H1 (cell line): ENCODE measurements around the gene PKP3. TPM values are rescaled to one million over a fixed set of nuclear protein-coding genes. Genes with fewer than 3 reads are reported as not detected.

ENCODE experiments used
- CTCF ChIA-PET: fragments of 300-600 bp; sonication (Branson Sonifier 250); formaldehyde crosslinking; loops from one replicate; lab custom pipeline; 2021; ENCODE audit not compliant: partially characterized antibody; lab: Charles Lee
- POLR2A ChIA-PET: fragments of 300-600 bp; sonication (Branson Sonifier 250); formaldehyde crosslinking; loops from one replicate; lab custom pipeline; 2021; ENCODE audit warnings: inconsistent platforms; ENCODE audit not compliant: partially characterized antibody; lab: Charles Lee
- DNase-seq, 2 experiments: peaks; one replicate each; pipeline versions ENCODE4 v3.0.0 to v3.0.0-alpha.2; 2010 to 2022; ENCODE audit warnings: low spot score in 2 of 2, low read depth in 1 of 2, mixed read lengths in 1 of 2
- FAIRE-seq: peaks from 2 replicates; lab custom pipeline; 2011; peaks lifted over from hg19 to GRCh38; lab: Jason Lieb, UNC
- H2AFZ ChIP-seq: 2 replicates; pipeline ENCODE4 v1.8.1; 2012; ENCODE audit warnings: low read length, inconsistent platforms
- H2AK5ac ChIP-seq: 2 replicates; pipeline ENCODE4 v1.6.1; 2013; ENCODE audit warnings: low read depth, low read length
- H2BK120ac ChIP-seq: replicated peaks from 2 replicates; pipeline ENCODE3; 2013; ENCODE audit warnings: low read depth, low read length, inconsistent platforms
- H2BK12ac ChIP-seq: 2 replicates; pipeline ENCODE4 v1.6.1; 2013; ENCODE audit warnings: low read depth, low read length
- H2BK15ac ChIP-seq: 2 replicates; pipeline ENCODE4 v1.6.1; 2013; ENCODE audit warnings: low read length
- H2BK20ac ChIP-seq: 2 replicates; pipeline ENCODE4 v1.6.1; 2013; ENCODE audit warnings: low read length
- H2BK5ac ChIP-seq: 2 replicates; pipeline ENCODE4 v1.6.1; 2013; ENCODE audit warnings: low read depth, low read length
- H3K14ac ChIP-seq: 2 replicates; pipeline ENCODE4 v1.6.1; 2013; ENCODE audit warnings: inconsistent platforms; ENCODE audit not compliant: insufficient read length
- H3K18ac ChIP-seq: 2 replicates; pipeline ENCODE4 v1.6.1; 2013; ENCODE audit warnings: low read length; ENCODE audit errors: extremely low read depth
- H3K23ac ChIP-seq: 2 replicates; pipeline ENCODE4 v1.6.1; 2013; ENCODE audit warnings: inconsistent platforms; ENCODE audit not compliant: insufficient read length
- H3K23me2 ChIP-seq: 2 replicates; pipeline ENCODE4 v1.6.1; 2013; ENCODE audit warnings: low read depth, low read length
- H3K27ac ChIP-seq: 2 replicates; pipeline ENCODE4 v1.6.1; 2011; ENCODE audit warnings: low read depth, low read length, inconsistent platforms
- H3K27me3 ChIP-seq, 4 experiments: replicated peaks in 1 of 4; 1 replicate in 1 of 4; 2 replicates in 3 of 4; pipeline versions ENCODE4 v1.6.1 to v1.8.1; 2011 to 2013; ENCODE audit warnings: low read length in 3 of 4, mild to moderate bottlenecking in 3 of 4, inconsistent platforms in 2 of 4, mixed read lengths in 2 of 4, moderate library complexity in 1 of 4; ENCODE audit not compliant: control insufficient read depth in 3 of 4, insufficient read depth in 3 of 4; ENCODE audit errors: extremely low read depth in 1 of 4
- H3K36me3 ChIP-seq, 4 experiments: 2 replicates each; pipeline versions ENCODE4 v1.6.1 to v1.8.1; 2011 to 2013; ENCODE audit warnings: mild to moderate bottlenecking in 4 of 4, low read length in 3 of 4, moderate library complexity in 2 of 4, control low read depth in 1 of 4, inconsistent platforms in 1 of 4; ENCODE audit not compliant: insufficient read depth in 4 of 4, control insufficient read depth in 2 of 4
- H3K4ac ChIP-seq: replicated peaks from 2 replicates; pipeline ENCODE3; 2013; ENCODE audit warnings: low read length, low read depth, mixed read lengths, inconsistent platforms; ENCODE audit not compliant: insufficient read length
- H3K4me1 ChIP-seq, 4 experiments: replicated peaks in 1 of 4; 1 replicate in 1 of 4; 2 replicates in 3 of 4; pipeline versions ENCODE4 v1.6.1 to v1.8.1; 2011 to 2013; ENCODE audit warnings: low read length in 3 of 4, inconsistent platforms in 2 of 4, mixed read lengths in 1 of 4; ENCODE audit not compliant: insufficient read depth in 4 of 4, control insufficient read depth in 3 of 4
- H3K4me2 ChIP-seq, 2 experiments: 2 replicates each; pipeline versions ENCODE4 v1.6.1 to v1.8.1; 2011 to 2013; ENCODE audit warnings: low read depth in 2 of 2, low read length in 2 of 2, control low read depth in 1 of 2, inconsistent platforms in 1 of 2, mild to moderate bottlenecking in 1 of 2; ENCODE audit not compliant: insufficient read depth in 1 of 2
- H3K4me3 ChIP-seq, 4 experiments: fragments of 200-600, 300-600 bp in 1 of 4; sonication (generic), shearing (Covaris generic), sonication (Bioruptor Twin) in 1 of 4; 2 replicates each; pipeline versions ENCODE4 v1.5.1 to v1.8.1; 2011 to 2016; ENCODE audit warnings: low read length in 4 of 4, low read depth in 3 of 4, control low read depth in 2 of 4, inconsistent platforms in 2 of 4, mild to moderate bottlenecking in 2 of 4, mixed read lengths in 1 of 4, moderate library complexity in 1 of 4; ENCODE audit not compliant: insufficient read depth in 2 of 4; ENCODE audit errors: extremely low read depth in 1 of 4
- H3K56ac ChIP-seq: replicated peaks from 2 replicates; pipeline ENCODE3; 2013; ENCODE audit warnings: low read depth, mild to moderate bottlenecking, mixed read lengths, low read length, inconsistent platforms; ENCODE audit not compliant: insufficient read length
- H3K79me1 ChIP-seq: 2 replicates; pipeline ENCODE4 v1.6.1; 2013; ENCODE audit warnings: low read depth, low read length, control low read depth
- H3K79me2 ChIP-seq, 2 experiments: 2 replicates each; pipeline versions ENCODE4 v1.6.1 to v1.8.1; 2012 to 2013; ENCODE audit warnings: low read length in 2 of 2, mild to moderate bottlenecking in 2 of 2, inconsistent platforms in 1 of 2; ENCODE audit not compliant: insufficient read depth in 2 of 2, control insufficient read depth in 1 of 2
- H3K9ac ChIP-seq, 4 experiments: replicated peaks in 1 of 4; 1 replicate in 1 of 4; 2 replicates in 3 of 4; pipeline versions ENCODE4 v1.6.1 to v1.8.1; 2011 to 2013; ENCODE audit warnings: low read depth in 3 of 4, low read length in 3 of 4, control low read depth in 2 of 4, mild to moderate bottlenecking in 2 of 4, moderate library complexity in 2 of 4, inconsistent platforms in 1 of 4; ENCODE audit errors: extremely low read depth in 1 of 4
- H3K9me3 ChIP-seq, 2 experiments: 2 replicates each; pipeline versions ENCODE4 v1.6.1 to v1.8.1; 2012 to 2013; ENCODE audit warnings: mild to moderate bottlenecking in 2 of 2, moderate library complexity in 2 of 2, control low read depth in 1 of 2, inconsistent platforms in 1 of 2, low read depth in 1 of 2, low read length in 1 of 2, mixed read lengths in 1 of 2; ENCODE audit not compliant: insufficient read depth in 2 of 2
- H4K20me1 ChIP-seq, 2 experiments: replicated peaks in 1 of 2; 2 replicates each; pipeline versions ENCODE3 to v1.8.1; 2011 to 2013; ENCODE audit warnings: inconsistent platforms in 2 of 2, low read length in 2 of 2, mild to moderate bottlenecking in 1 of 2; ENCODE audit not compliant: insufficient read depth in 2 of 2, control insufficient read depth in 1 of 2
- H4K5ac ChIP-seq: 2 replicates; pipeline ENCODE4 v1.6.1; 2013; ENCODE audit warnings: low read length, low read depth, mixed read lengths, inconsistent platforms; ENCODE audit not compliant: insufficient read length
- H4K8ac ChIP-seq: 2 replicates; pipeline ENCODE4 v1.8.0; 2013; ENCODE audit warnings: mild to moderate bottlenecking, moderate library complexity, low read length, inconsistent platforms; ENCODE audit not compliant: insufficient read depth; ENCODE audit errors: extremely low read depth
- H4K91ac ChIP-seq: replicated peaks from 2 replicates; pipeline ENCODE3; 2013; ENCODE audit warnings: low read length, mixed read lengths, inconsistent platforms; ENCODE audit not compliant: insufficient read length
- CEBPB ChIP-seq: IDR thresholded peaks from 2 replicates; pipeline ENCODE4 v1.6.1; 2012; ENCODE audit warnings: low read depth, low read length
- E2F6 ChIP-seq: IDR thresholded peaks from 2 replicates; pipeline ENCODE4 v1.6.1; 2012; ENCODE audit warnings: inconsistent platforms
- EGR1 ChIP-seq: IDR thresholded peaks from 2 replicates; pipeline ENCODE4 v1.6.1; 2011; ENCODE audit warnings: low read depth, low read length, borderline replicate concordance
- FOSL1 ChIP-seq: IDR thresholded peaks from 2 replicates; pipeline ENCODE4 v1.6.1; 2011; ENCODE audit warnings: mild to moderate bottlenecking, low read depth, low read length, moderate library complexity; ENCODE audit not compliant: insufficient read depth
- TAF7 ChIP-seq: optimal IDR thresholded peaks from 2 replicates; pipeline ENCODE3; 2011; ENCODE audit warnings: low read depth, mild to moderate bottlenecking, inconsistent platforms, low read length, moderate library complexity, borderline replicate concordance
- WGBS, 2 experiments: shearing (Covaris generic) in 1 of 2; methylation state at CpG; one replicate each; pipeline versions ENCODE4 v1.1.6 to v1.1.7; 2013 to 2015; ENCODE audit warnings: low lambda C conversion rate in 2 of 2, mixed read lengths in 2 of 2, inconsistent platforms in 1 of 2, low coverage in 1 of 2, missing lambda C conversion rate in 1 of 2; ENCODE audit not compliant: insufficient replicate concordance in 2 of 2, insufficient coverage in 1 of 2, insufficient read length in 1 of 2; ENCODE audit errors: extremely low coverage in 1 of 2, missing lambda C conversion rate in 1 of 2; 5-methylcytosine and 5-hydroxymethylcytosine counted together
- polyA plus RNA-seq, 7 experiments: library from polyadenylated mRNA; depleted of rRNA in 3 of 7; stranded (reverse) in 5 of 7; unstranded in 2 of 7; fragments of >200 nt in 5 of 7; fragments of 200-250 nt in 2 of 7; gene quantifications; 1 replicate in 5 of 7; 2 replicates in 1 of 7; 4 replicates in 1 of 7; pipeline versions ENCODE4 v1.2.1 to v1.2.3, GENCODE V29; 2011 to 2013; ENCODE audit warnings: missing spikeins in 2 of 7, mixed read lengths in 2 of 7
- total RNA-seq: library from RNA; stranded (reverse); fragmentation: NEBNext Ultra II Directional; extraction: Animal tissue kit (Norgen Biotek cat#: 25700); gene quantifications from 2 replicates; pipeline ENCODE4 v1.2.1, GENCODE V29; 2021
- TF ChIP-seq, protein P1 (sequence below), 3 experiments: IDR thresholded peaks; 1 replicate in 2 of 3; 2 replicates in 1 of 3; pipeline versions ENCODE4 v1.5.1 to v1.6.1; 2011; ENCODE audit warnings: low read length in 3 of 3, mild to moderate bottlenecking in 3 of 3, inconsistent platforms in 2 of 3, low read depth in 1 of 3, moderate library complexity in 1 of 3; ENCODE audit not compliant: insufficient read depth in 1 of 3; ENCODE audit errors: control extremely low read depth in 1 of 3

The PKP3 gene
- total and polyA plus RNA-seq, 2 of the 8 experiments (the other 6 are each of a cell fraction or from before 2014, with no cell fraction given), result 16.7 to 28.7 TPM

GRCh38 chr11:359181-359714 is 34.8 kb upstream of the PKP3 start:
- Histone ChIP-seq H2AFZ (no peak overlapping the region), H3K18ac (no peak overlapping the region), H3K14ac (no peak overlapping the region), H4K20me1 (peaks cover 0 to 16% of the 10 kb centered on the region in 2 experiments), H3K27me3 (peaks cover 0 to 2% (median under 1%) of the 10 kb centered on the region in 4 experiments; a peak in 1 of 7 replicates), H3K23ac (no peak overlapping the region), H3K9ac (no peak overlapping the region), H3K79me1 (peaks cover 3% of the 10 kb centered on the region; the same call in 1 of the 2 replicates), H4K5ac (no peak overlapping the region), H2BK12ac (no peak overlapping the region), H3K4me2 (no peak overlapping the region), H3K36me3 (peaks cover 0 to 13% (median 0%) of the 10 kb centered on the region in 4 experiments; a peak in 1 of 8 replicates), H2BK20ac (no peak overlapping the region), H2BK120ac (no peak overlapping the region), H2AK5ac (no peak overlapping the region), H3K4me1 (peaks cover 4 to 10% (median 6%) of the 10 kb centered on the region in 4 experiments), H3K79me2 (peaks cover 0 to 6% of the 10 kb centered on the region in 2 experiments; a peak in 1 of 4 replicates), H2BK5ac (no peak overlapping the region), H4K91ac (no peak overlapping the region), H3K4me3 (no peak overlapping the region)
- WGBS, 2 experiments, result 89% methylated on average over 4 of the region's 5 CpGs; no CpG with 5 or more reads in 1 of the 2 experiments
- FAIRE-seq, result no peak
- no peak for DNase-seq
- TF ChIP-seq E2F6 (no peak), FOSL1 (no peak), CEBPB (no peak), EGR1 (no peak), TAF7 (no peak)
- TF ChIP-seq, protein P1, sequence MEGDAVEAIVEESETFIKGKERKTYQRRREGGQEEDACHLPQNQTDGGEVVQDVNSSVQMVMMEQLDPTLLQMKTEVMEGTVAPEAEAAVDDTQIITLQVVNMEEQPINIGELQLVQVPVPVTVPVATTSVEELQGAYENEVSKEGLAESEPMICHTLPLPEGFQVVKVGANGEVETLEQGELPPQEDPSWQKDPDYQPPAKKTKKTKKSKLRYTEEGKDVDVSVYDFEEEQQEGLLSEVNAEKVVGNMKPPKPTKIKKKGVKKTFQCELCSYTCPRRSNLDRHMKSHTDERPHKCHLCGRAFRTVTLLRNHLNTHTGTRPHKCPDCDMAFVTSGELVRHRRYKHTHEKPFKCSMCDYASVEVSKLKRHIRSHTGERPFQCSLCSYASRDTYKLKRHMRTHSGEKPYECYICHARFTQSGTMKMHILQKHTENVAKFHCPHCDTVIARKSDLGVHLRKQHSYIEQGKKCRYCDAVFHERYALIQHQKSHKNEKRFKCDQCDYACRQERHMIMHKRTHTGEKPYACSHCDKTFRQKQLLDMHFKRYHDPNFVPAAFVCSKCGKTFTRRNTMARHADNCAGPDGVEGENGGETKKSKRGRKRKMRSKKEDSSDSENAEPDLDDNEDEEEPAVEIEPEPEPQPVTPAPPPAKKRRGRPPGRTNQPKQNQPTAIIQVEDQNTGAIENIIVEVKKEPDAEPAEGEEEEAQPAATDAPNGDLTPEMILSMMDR (IDR thresholded peaks at IDR 0.05; ENCODE audit: control extremely low read depth in 1 of 3, insufficient read depth in 1 of 3, low read depth in 1 of 3, low read length in 3 of 3), result no peak
- TF ChIP-seq, all 59 proteins: peak for 0
- no peak overlapping the region for H3K27ac ChIP-seq
- ChIA-PET CTCF (interaction anchor here (0.9 to 13.4 kb wide), 5 partner anchors 42 to 108 kb away, joined by 3 to 212 read pairs (median 5); partner anchors contain the start of gene IFITM2), POLR2A (interaction anchor here (0.8 kb wide), 1 partner anchor 10 kb away, joined by 3 read pairs; no protein-coding TSS in a partner anchor)
- peaks cover 20% of the 10 kb centered on the region for H3K23me2 ChIP-seq
- no peak overlapping the region for H3K56ac ChIP-seq
- H2BK15ac ChIP-seq, result peak overlapping the region; percentile 72; the same call in 1 of the 2 replicates
- H4K8ac ChIP-seq, result no peak overlapping the region
- no peak overlapping the region for H3K4ac ChIP-seq
- H3K9me3 ChIP-seq, result peaks cover 20 to 31% of the 10 kb centered on the region in 2 experiments
